Measurements from ENCODE around the gene SRGAP1. TPM values are rescaled to one million over a fixed set of nuclear protein-coding genes. Genes with fewer than 3 reads are reported as not detected.
"Not testable (repeated sequence)": the region's sequence is repeated elsewhere in the genome, so short reads cannot be mapped to it uniquely, and the experiment has no call there.

Gene SRGAP1
- total RNA-seq, 1 donor from 2014 or later, result 5.7 TPM

- Histone ChIP-seq H3K4me1 (ENCODE audit: control insufficient read depth in 3 of 3, insufficient read depth in 3 of 3, low read length in 3 of 3) (peaks cover 7 to 23% (median 8%) of the 10 kb centered on the region in 3 donors), H3K4me3 (ENCODE audit: low read length in 3 of 3) (no peak overlapping the region), H3K36me3 (ENCODE audit: control insufficient read depth in 3 of 3, insufficient read depth in 3 of 3, low read length in 3 of 3) (no peaks in the 10 kb centered on the region), H3K9ac (ENCODE audit: low read depth in 1 of 3, low read length in 3 of 3) (no peak overlapping the region), H3K27me3 (ENCODE audit: control insufficient read depth in 3 of 3, insufficient read depth in 3 of 3, low read length in 3 of 3) (no peaks in the 10 kb centered on the region), H3K27ac (ENCODE audit: low read depth, low read length) (no peak overlapping the region), H3K9me3 (ENCODE audit: control insufficient read depth in 3 of 3, low read length in 3 of 3) (no peaks in the 10 kb centered on the region)
Observed at GRCh38 chr12:63848450-63848849, 4.0 kb downstream of the SRGAP1 start.

GRCh38 chr12:63849106-63849620 is 4.7 kb downstream of the SRGAP1 start:
- peaks cover 7 to 20% (median 8%) of the 10 kb centered on the region in 3 donors for H3K4me1 ChIP-seq (ENCODE audit: control insufficient read depth in 3 of 3, insufficient read depth in 3 of 3, low read length in 3 of 3)
- no peak overlapping the region for H3K27ac ChIP-seq (ENCODE audit: low read depth, low read length)
- no peaks in the 10 kb centered on the region for H3K27me3 ChIP-seq (ENCODE audit: control insufficient read depth in 3 of 3, insufficient read depth in 3 of 3, low read length in 3 of 3)
- no peaks in the 10 kb centered on the region for H3K9me3 ChIP-seq (ENCODE audit: control insufficient read depth in 3 of 3, low read length in 3 of 3)
- H3K4me3 ChIP-seq (ENCODE audit: low read length in 3 of 3), result no peak overlapping the region
- no peak overlapping the region for H3K9ac ChIP-seq (ENCODE audit: low read depth in 1 of 3, low read length in 3 of 3)
- H3K36me3 ChIP-seq (ENCODE audit: control insufficient read depth in 3 of 3, insufficient read depth in 3 of 3, low read length in 3 of 3), result no peaks in the 10 kb centered on the region

GRCh38 chr12:63849641-63850040 is 5.1 kb downstream of the SRGAP1 start:
- Histone ChIP-seq H3K4me3 (ENCODE audit: low read length in 3 of 3) (no peak overlapping the region), H3K27ac (ENCODE audit: low read depth, low read length) (no peak overlapping the region), H3K9ac (ENCODE audit: low read depth in 1 of 3, low read length in 3 of 3) (no peak overlapping the region), H3K9me3 (ENCODE audit: control insufficient read depth in 3 of 3, low read length in 3 of 3) (no peaks in the 10 kb centered on the region), H3K4me1 (ENCODE audit: control insufficient read depth in 3 of 3, insufficient read depth in 3 of 3, low read length in 3 of 3) (peaks cover 5 to 17% (median 7%) of the 10 kb centered on the region in 3 donors), H3K36me3 (ENCODE audit: control insufficient read depth in 3 of 3, insufficient read depth in 3 of 3, low read length in 3 of 3) (no peaks in the 10 kb centered on the region), H3K27me3 (ENCODE audit: control insufficient read depth in 3 of 3, insufficient read depth in 3 of 3, low read length in 3 of 3) (no peaks in the 10 kb centered on the region)

DNA sequence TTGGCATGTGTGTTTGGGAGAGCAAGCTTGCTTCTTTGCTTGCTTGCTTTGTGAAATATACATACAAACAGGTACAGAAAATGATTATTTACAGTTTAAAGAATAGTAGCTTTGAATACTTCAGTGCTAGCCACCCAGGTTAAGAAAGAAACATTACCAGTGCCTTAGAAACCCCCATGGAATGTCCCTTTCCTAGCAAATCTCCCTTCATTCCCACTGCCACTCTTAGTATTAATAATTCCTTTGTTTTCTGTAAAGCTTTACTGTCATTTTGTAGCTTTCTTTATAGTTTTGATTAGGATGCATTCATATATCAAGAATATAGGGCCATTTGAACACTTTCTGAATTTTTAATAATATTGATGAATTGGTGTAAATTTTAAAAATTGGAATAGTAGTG is 9.5 kb downstream of the SRGAP1 start:
- Histone ChIP-seq H3K27ac (ENCODE audit: low read depth, low read length) (no peak overlapping the region), H3K36me3 (ENCODE audit: control insufficient read depth in 3 of 3, insufficient read depth in 3 of 3, low read length in 3 of 3) (no peaks in the 10 kb centered on the region), H3K27me3 (ENCODE audit: control insufficient read depth in 3 of 3, insufficient read depth in 3 of 3, low read length in 3 of 3) (no peaks in the 10 kb centered on the region), H3K4me3 (ENCODE audit: low read length in 3 of 3) (no peak overlapping the region), H3K9ac (ENCODE audit: low read depth in 1 of 3, low read length in 3 of 3) (no peak overlapping the region), H3K9me3 (ENCODE audit: control insufficient read depth in 3 of 3, low read length in 3 of 3) (no peaks in the 10 kb centered on the region), H3K4me1 (ENCODE audit: control insufficient read depth in 3 of 3, insufficient read depth in 3 of 3, low read length in 3 of 3) (no peaks in the 10 kb centered on the region)

GRCh38 chr12:63855299-63855698 is 10.8 kb downstream of the SRGAP1 start:
- Histone ChIP-seq H3K4me3 (ENCODE audit: low read length in 3 of 3) (no peak overlapping the region), H3K9me3 (ENCODE audit: control insufficient read depth in 3 of 3, low read length in 3 of 3) (no peaks in the 10 kb centered on the region), H3K36me3 (ENCODE audit: control insufficient read depth in 3 of 3, insufficient read depth in 3 of 3, low read length in 3 of 3) (no peaks in the 10 kb centered on the region), H3K27ac (ENCODE audit: low read depth, low read length) (no peak overlapping the region), H3K9ac (ENCODE audit: low read depth in 1 of 3, low read length in 3 of 3) (no peak overlapping the region), H3K4me1 (ENCODE audit: control insufficient read depth in 3 of 3, insufficient read depth in 3 of 3, low read length in 3 of 3) (no peaks in the 10 kb centered on the region), H3K27me3 (ENCODE audit: control insufficient read depth in 3 of 3, insufficient read depth in 3 of 3, low read length in 3 of 3) (no peaks in the 10 kb centered on the region)

GRCh38 chr12:63857771-63858670 is 13.5 kb downstream of the SRGAP1 start:
- no peak overlapping the region for H3K4me3 ChIP-seq (ENCODE audit: low read length in 3 of 3)

DNA sequence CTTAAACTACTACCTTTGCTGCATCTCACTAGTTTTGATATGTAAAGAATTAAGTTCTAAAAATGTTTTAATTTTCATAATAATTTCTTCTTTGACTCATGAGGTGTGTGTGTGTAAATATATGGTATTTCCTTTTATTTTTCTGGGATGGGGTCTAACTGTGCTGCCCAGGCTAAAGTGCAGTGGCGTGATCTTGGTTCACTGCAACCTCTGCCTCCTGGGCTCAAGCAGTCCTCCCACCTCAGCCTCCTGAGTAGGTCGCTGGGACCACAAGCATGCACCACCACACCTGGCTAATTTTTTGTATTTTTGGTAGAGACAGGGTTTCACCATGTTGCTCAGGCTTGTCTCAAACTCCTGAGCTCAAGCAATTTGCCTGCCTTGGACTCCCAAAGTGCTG is 15.4 kb downstream of the SRGAP1 start:
- not testable (repeated sequence) for H3K27me3 ChIP-seq (ENCODE audit: control insufficient read depth in 3 of 3, insufficient read depth in 3 of 3, low read length in 3 of 3); H3K9ac ChIP-seq (ENCODE audit: low read depth in 1 of 3, low read length in 3 of 3); H3K4me3 ChIP-seq (ENCODE audit: low read length in 3 of 3); H3K36me3 ChIP-seq (ENCODE audit: control insufficient read depth in 3 of 3, insufficient read depth in 3 of 3, low read length in 3 of 3); H3K4me1 ChIP-seq (ENCODE audit: control insufficient read depth in 3 of 3, insufficient read depth in 3 of 3, low read length in 3 of 3); H3K9me3 ChIP-seq (ENCODE audit: control insufficient read depth in 3 of 3, low read length in 3 of 3); H3K27ac ChIP-seq (ENCODE audit: low read depth, low read length)

More at GRCh38 chr12:63857771-63858670, 13.5 kb downstream of the SRGAP1 start:
- H3K9ac ChIP-seq (ENCODE audit: low read depth in 1 of 3, low read length in 3 of 3), result no peak overlapping the region
- H3K36me3 ChIP-seq (ENCODE audit: control insufficient read depth in 3 of 3, insufficient read depth in 3 of 3, low read length in 3 of 3), result no peaks in the 10 kb centered on the region
- H3K4me1 ChIP-seq (ENCODE audit: control insufficient read depth in 3 of 3, insufficient read depth in 3 of 3, low read length in 3 of 3), result peaks cover 0 to 8% (median 6%) of the 10 kb centered on the region in 3 donors
- H3K9me3 ChIP-seq (ENCODE audit: control insufficient read depth in 3 of 3, low read length in 3 of 3), result no peaks in the 10 kb centered on the region
- no peaks in the 10 kb centered on the region for H3K27me3 ChIP-seq (ENCODE audit: control insufficient read depth in 3 of 3, insufficient read depth in 3 of 3, low read length in 3 of 3)
- H3K27ac ChIP-seq (ENCODE audit: low read depth, low read length), result no peak overlapping the region

DNA sequence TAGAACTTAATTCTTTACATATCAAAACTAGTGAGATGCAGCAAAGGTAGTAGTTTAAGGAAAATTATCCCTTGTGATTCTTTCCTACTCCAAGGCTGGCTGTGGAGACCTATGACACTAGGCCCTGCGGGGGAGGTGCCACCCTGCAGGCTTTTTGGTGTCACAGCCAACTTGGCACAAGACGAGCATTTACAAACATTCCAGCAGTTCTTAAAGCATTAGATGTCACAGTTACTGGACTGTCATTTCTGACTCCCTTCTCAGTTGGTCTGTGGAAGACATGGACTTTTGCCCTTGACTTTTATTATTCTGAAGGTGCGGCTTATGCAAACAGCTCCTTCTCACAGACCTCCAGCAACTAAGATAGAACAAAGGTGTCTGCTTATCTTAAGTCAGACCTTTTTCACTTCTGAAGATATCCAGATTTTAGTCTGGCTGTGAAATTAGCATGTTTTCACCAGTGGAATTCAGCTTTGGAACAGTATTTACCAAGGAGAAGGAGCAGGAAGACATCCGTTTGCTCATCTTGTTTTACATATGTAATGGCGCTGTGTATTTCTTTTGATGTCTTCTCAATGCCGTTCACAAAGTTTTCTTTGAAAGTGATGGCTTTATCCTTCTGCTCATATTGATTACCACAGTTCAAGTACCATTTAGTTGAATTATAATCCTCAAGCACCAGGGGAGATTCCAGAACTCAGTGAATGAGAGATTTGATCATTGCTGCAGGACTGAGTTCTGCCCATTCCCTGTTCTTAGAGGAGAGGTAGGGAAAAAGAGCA is 17.9 kb downstream of the SRGAP1 start:
- Histone ChIP-seq H3K27ac (ENCODE audit: low read depth, low read length) (no peak overlapping the region), H3K36me3 (ENCODE audit: control insufficient read depth in 3 of 3, insufficient read depth in 3 of 3, low read length in 3 of 3) (peaks cover 0 to 3% (median 0%) of the 10 kb centered on the region in 3 donors)

DNA sequence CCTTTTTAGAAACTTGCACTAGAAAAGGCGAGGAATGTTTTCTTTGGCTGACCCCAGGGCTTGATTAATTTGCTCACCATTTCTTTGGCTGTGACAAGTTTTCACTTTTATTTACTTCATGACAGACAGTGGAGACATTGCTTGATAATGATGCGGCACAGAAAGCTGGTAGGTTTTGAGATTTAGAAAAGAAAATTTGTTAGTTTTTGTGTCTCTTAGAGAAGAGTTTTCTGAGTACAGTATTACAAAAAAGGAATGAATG is 18.4 kb downstream of the SRGAP1 start:
- Histone ChIP-seq H3K27me3 (ENCODE audit: control insufficient read depth in 3 of 3, insufficient read depth in 3 of 3, low read length in 3 of 3) (no peaks in the 10 kb centered on the region), H3K4me1 (ENCODE audit: control insufficient read depth in 3 of 3, insufficient read depth in 3 of 3, low read length in 3 of 3) (peaks cover 0 to 8% (median 6%) of the 10 kb centered on the region in 3 donors), H3K36me3 (ENCODE audit: control insufficient read depth in 3 of 3, insufficient read depth in 3 of 3, low read length in 3 of 3) (peaks cover 0 to 3% (median 0%) of the 10 kb centered on the region in 3 donors), H3K9me3 (ENCODE audit: control insufficient read depth in 3 of 3, low read length in 3 of 3) (no peaks in the 10 kb centered on the region), H3K27ac (ENCODE audit: low read depth, low read length) (no peak overlapping the region), H3K9ac (ENCODE audit: low read depth in 1 of 3, low read length in 3 of 3) (peak overlapping the region in 1 of 3 donors; percentile 34), H3K4me3 (ENCODE audit: low read length in 3 of 3) (no peak overlapping the region)

More for the DNA sequence above, 17.9 kb downstream of the SRGAP1 start:
- Histone ChIP-seq H3K4me3 (ENCODE audit: low read length in 3 of 3) (peak overlapping the region in 1 of 3 donors; percentile 30), H3K9me3 (ENCODE audit: control insufficient read depth in 3 of 3, low read length in 3 of 3) (no peaks in the 10 kb centered on the region), H3K4me1 (ENCODE audit: control insufficient read depth in 3 of 3, insufficient read depth in 3 of 3, low read length in 3 of 3) (peaks cover 0 to 8% (median 6%) of the 10 kb centered on the region in 3 donors), H3K27me3 (ENCODE audit: control insufficient read depth in 3 of 3, insufficient read depth in 3 of 3, low read length in 3 of 3) (no peaks in the 10 kb centered on the region), H3K9ac (ENCODE audit: low read depth in 1 of 3, low read length in 3 of 3) (peak overlapping the region in 2 of 3 donors; percentile 30 to 34)

Data from skeletal muscle tissue (tissue), 4 donors.